HG03097 (cell line): ENCODE data around the gene DTX1.

Experiments
- ATAC-seq: cut with Tn5 transposase; IDR thresholded peaks from one replicate; pipeline ENCODE4 v1.9.1; 2021; ENCODE audit not compliant: unreplicated experiment, low FRiP score

Gene DTX1

GRCh38 chr12:113054948-113055486, 1.5 kb upstream of the DTX1 start:
- ATAC-seq, result no peak

DNA sequence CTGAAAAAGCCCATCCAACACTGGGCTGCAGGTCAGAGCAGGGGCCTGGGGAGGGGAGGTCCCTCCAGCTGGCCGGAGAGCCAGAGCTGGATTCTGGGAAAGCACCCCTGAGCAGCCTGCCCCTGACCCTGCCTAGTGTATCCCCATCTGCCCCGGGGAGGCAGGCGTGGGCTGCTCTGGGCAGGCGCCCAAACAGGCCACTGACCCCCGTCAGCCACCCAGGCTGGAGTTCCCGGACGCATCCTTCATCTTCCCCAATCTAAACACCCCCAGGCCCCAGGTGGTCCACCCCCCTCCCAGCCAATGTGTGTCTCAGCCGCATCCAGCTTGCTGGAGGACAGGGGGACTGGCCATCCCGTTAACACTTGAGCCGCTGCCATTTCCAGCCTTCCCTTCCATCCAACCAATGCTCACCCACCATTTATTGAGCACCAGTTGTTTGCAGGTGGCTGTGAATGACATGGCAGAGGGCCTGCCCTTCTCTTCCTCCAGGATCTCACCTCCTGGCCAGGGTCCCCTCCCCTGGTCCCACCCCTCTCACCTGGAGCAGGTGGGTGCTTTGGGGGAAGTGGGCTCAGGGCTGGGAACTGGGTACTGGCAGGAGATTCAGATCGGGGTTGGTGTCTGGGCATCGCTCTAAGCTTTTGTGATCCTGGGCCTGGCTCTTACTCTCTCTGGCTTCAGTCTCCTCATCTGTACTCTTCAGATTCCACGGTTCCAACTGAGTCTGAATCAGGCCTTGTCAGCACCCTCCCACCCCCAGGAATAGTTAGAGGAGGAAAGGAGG, 743 bp upstream of the DTX1 start:
- ATAC-seq, result no peak

GRCh38 chr12:113056381-113056630, 224 bp upstream of the DTX1 start:
- no peak for ATAC-seq

GRCh38 chr12:113057565-113058485, 1.3 kb downstream of the DTX1 start:
- no peak for ATAC-seq

DNA sequence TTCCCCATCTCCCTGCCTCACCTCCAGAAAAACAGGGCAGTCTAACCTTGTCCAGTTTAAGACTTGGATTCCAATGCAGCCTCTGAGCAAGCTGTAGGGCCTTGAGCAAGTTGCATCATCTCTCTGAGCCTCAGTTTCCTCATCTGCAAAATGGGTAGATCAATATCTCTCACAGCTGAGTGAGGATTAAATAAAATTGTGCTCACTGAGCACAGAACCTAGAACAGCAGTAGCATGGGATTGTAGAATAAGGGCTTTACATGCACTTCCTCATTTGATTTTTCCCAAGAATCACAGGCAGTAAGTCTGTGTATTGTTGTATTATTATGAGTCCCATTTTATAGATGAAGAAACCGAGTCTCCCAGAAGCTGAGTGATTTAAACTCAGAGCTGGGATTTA, 2.0 kb downstream of the DTX1 start:
- ATAC-seq, result no peak

- ATAC-seq, result no peak
These were observed 2.6 kb downstream of the DTX1 start for GRCh38 chr12:113059071-113059595.

DNA sequence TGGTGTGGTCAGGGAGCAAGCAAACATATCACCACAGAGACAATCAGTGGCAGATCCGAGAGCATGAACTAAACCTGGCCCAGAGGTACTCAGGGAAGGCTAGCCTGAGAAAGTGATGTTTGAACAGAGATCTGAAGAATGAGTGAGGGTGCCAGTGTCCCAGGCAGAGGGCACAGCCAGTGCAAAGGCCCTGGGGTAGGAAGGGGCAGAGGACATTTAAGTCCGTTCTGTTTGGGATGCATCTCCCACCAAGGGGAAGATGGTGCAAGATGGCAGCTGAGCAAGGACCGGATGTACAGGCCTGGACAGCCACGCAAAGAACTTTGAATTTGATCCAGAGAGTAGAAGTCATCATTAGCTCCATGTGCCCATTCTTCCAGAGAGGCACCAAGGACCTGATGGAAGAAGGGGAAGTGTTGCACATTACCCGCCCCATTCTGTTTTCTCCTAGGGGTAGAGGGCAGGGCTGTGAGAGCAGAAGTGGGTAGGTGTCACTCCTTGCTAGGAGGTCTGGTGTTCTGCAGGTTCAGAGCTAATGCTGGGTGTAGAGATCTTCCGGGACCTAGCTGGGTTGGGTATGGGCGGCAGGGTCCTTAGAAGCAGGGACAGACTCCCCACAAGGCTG, 3.9 kb downstream of the DTX1 start:
- ATAC-seq, result no peak

GRCh38 chr12:113061061-113061694, 4.6 kb downstream of the DTX1 start:
- ATAC-seq, result no peak

- ATAC-seq, result no peak
These were observed 6.2 kb downstream of the DTX1 start for GRCh38 chr12:113062502-113063395.

- no peak for ATAC-seq
These were observed 7.1 kb downstream of the DTX1 start for GRCh38 chr12:113063396-113064350.

DNA sequence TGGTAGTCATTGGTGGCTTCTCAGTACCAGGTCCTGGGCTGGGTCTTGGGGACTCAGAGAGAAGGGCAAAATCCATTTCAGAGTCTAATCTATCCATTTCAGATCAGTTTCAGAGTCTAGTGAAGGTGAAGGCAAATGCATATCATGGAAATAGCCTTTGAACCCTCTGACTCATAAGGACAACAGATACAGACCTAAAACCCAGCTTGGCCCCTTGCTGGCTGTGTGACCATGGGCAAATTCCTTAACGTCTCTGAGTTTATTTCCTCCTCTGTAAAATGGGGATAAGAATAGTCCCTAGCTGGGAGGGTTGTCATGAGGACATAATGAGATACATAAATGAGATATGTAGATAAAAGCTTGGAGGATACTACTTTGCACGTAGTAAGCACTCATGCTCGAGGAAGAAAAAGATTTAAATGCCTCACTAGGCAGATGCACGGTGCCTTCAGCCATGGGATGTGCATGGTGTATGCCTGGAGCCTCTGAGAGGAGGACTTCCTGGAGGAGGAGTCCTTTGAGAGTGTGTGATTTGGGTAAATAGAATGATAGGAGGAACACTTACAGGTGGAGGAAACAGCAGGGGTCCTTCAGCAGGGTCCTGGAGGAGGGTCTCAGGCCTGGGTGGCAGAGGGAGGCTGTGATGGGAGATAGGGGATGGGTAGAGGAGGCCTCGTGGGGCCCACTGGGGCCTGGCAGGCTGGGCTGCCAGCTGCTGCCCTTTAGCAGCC, 8.0 kb downstream of the DTX1 start:
- ATAC-seq, result no peak

DNA sequence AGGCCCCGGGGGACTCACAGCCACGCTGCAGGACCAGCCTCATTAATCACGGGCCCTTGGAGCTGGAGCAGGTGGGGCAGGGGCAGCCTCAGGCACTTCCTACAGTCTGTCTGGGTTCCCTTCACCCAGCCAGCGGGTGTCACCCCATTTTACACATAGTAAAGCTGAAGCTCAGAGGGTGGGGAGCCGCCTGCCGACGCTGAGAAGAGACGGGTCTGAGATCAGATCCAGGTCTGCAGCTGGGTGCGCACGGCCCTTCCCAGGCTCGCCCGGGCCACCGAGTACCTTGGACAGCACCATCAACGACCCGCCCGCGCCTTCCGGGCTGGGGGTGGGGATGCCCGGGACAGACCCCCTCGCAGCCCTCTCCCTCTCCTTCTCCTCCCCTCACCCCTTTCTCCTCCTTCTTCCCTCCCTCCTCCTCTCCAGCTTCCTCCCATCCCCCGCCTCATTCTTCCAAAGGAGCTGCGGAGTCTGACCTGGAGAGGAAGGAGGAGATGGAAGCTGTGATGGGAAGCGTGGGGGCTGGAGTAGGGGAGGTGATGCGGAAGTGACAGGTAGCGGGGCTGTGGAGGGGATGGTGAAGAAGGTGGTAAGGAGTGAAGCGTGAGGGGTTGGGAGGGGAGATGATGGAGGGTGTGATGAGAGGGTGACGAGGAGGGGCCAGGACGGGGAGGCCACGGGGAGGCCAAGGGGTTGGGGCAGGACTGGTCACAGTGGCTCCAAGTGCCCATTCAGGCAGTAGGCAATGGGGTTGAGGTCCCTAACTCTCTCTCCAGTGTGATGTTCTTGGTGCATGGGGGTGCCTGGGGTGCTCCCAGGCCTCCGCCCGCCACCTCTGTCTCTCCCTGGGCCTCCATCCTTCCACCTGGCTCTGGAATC, 8.8 kb downstream of the DTX1 start:
- no peak for ATAC-seq

DNA sequence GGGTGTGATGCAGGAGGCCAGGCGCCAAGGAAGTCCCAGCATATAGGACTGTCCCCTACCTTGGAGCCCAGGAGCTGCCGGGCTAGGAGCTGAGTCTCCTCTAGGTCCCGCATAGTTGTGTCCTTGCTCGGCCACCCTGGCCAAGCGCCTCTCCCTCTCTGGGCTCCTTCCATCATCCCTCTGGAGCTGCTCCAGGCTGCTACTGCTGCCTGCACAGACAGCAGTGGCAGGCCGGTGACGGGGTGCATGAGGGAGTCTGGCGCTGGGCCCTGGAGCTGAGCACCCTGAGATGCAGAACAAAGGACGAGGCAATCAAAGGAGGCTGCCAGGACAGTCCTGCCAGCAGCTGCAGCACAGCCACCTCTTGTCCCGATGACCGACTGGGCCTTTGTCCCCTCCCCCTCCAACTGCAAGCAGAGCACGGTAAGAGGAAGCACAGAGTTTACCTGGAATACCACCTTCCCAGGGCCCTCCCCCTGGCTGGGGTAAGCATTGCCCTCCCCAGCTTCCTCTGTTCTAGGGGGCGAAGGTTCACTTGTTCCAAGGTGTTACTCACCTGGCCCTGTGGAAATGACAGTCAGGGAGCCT, 10.4 kb downstream of the DTX1 start:
- no peak for ATAC-seq

GRCh38 chr12:113067987-113068935, 11.7 kb downstream of the DTX1 start:
- ATAC-seq, result no peak

GRCh38 chr12:113069149-113069548, 12.6 kb downstream of the DTX1 start:
- no peak for ATAC-seq
